GM19397 (cell line): ENCODE results near the gene ISLR.

ENCODE experiments used
- ATAC-seq: cut with Tn5 transposase; IDR thresholded peaks from one replicate; pipeline ENCODE4 v1.9.1; 2021; ENCODE audit warnings: mild to moderate bottlenecking, moderate library complexity; ENCODE audit not compliant: unreplicated experiment

Gene ISLR

GRCh38 chr15:74170875-74171578, 2.5 kb upstream of the ISLR start:
- no peak for ATAC-seq

- ATAC-seq: no peak
Observed at GRCh38 chr15:74171965-74172541, 1.5 kb upstream of the ISLR start.

GRCh38 chr15:74172701-74173379, 670 bp upstream of the ISLR start:
- no peak for ATAC-seq

- ATAC-seq: no peak
Observed at GRCh38 chr15:74174219-74174957, 878 bp downstream of the ISLR start.

- no peak for ATAC-seq
Observed at GRCh38 chr15:74174958-74175253, 1.4 kb downstream of the ISLR start.

- no peak for ATAC-seq
Observed at GRCh38 chr15:74175271-74176191, 2.0 kb downstream of the ISLR start.

GRCh38 chr15:74176262-74177214, 3.0 kb downstream of the ISLR start:
- no peak for ATAC-seq

- no peak for ATAC-seq
Observed at GRCh38 chr15:74178326-74179100, 5.0 kb downstream of the ISLR start.

- ATAC-seq: no peak
Observed at GRCh38 chr15:74179101-74179841, 5.8 kb downstream of the ISLR start.

GRCh38 chr15:74179983-74180880, 6.7 kb downstream of the ISLR start:
- no peak for ATAC-seq

GRCh38 chr15:74180881-74181602, 7.5 kb downstream of the ISLR start:
- no peak for ATAC-seq

- no peak for ATAC-seq
Observed at GRCh38 chr15:74182131-74182530, 8.6 kb downstream of the ISLR start.

GRCh38 chr15:74184582-74185091, 11.1 kb downstream of the ISLR start:
- no peak for ATAC-seq

- ATAC-seq: no peak
Observed at GRCh38 chr15:74185710-74186348, 12.3 kb downstream of the ISLR start.

- no peak for ATAC-seq
Observed at GRCh38 chr15:74188216-74188615, 14.7 kb downstream of the ISLR start.

GRCh38 chr15:74191798-74192197, 18.3 kb downstream of the ISLR start:
- ATAC-seq: no peak
